H1 (cell line): ENCODE measurements around the gene L3HYPDH. TPM values are rescaled to one million over a fixed set of nuclear protein-coding genes. Genes with fewer than 3 reads are reported as not detected.

ENCODE experiments used
- BACH1 ChIP-seq: IDR thresholded peaks from 2 replicates; pipeline ENCODE4 v1.6.1; 2012; ENCODE audit warnings: low read length, improper control_type of control experiment
- CBX8 ChIP-seq: fragments of 300-800, 300-1000 bp; sonication (generic); IDR thresholded peaks from 2 replicates; pipeline ENCODE4 v1.7.1; 2016; ENCODE audit warnings: low read depth, low read length, borderline replicate concordance
- CHD1 ChIP-seq: IDR thresholded peaks from 2 replicates; pipeline ENCODE4 v1.6.1; 2012; ENCODE audit warnings: low read depth, low read length, improper control_type of control experiment
- CHD7 ChIP-seq: fragments of 300-600 bp; sonication (generic); IDR thresholded peaks from 2 replicates; pipeline ENCODE4 v1.7.1; 2012; ENCODE audit warnings: low read length, moderate library complexity, mild to moderate bottlenecking, inconsistent platforms; ENCODE audit not compliant: insufficient replicate concordance
- E2F6 ChIP-seq: IDR thresholded peaks from 2 replicates; pipeline ENCODE4 v1.6.1; 2012; ENCODE audit warnings: inconsistent platforms
- GTF2F1 ChIP-seq: IDR thresholded peaks from 2 replicates; pipeline ENCODE4 v1.6.1; 2012; ENCODE audit warnings: low read depth, low read length, improper control_type of control experiment, borderline replicate concordance
- SAP30 ChIP-seq: fragments of 300-600 bp; sonication (generic); IDR thresholded peaks from 2 replicates; pipeline ENCODE4 v1.7.1; 2012; ENCODE audit warnings: low read length, moderate library complexity, mild to moderate bottlenecking, inconsistent platforms; ENCODE audit not compliant: insufficient read depth, insufficient replicate concordance
- SP4 ChIP-seq: IDR thresholded peaks from 2 replicates; pipeline ENCODE4 v1.6.1; 2012; ENCODE audit warnings: low read length, inconsistent platforms
- TAF7 ChIP-seq: optimal IDR thresholded peaks from 2 replicates; pipeline ENCODE3; 2011; ENCODE audit warnings: low read depth, mild to moderate bottlenecking, inconsistent platforms, low read length, moderate library complexity, borderline replicate concordance
- polyA plus RNA-seq, 7 experiments: library from polyadenylated mRNA; depleted of rRNA in 3 of 7; stranded (reverse) in 5 of 7; unstranded in 2 of 7; fragments of >200 nt in 5 of 7; fragments of 200-250 nt in 2 of 7; gene quantifications; 1 replicate in 5 of 7; 2 replicates in 1 of 7; 4 replicates in 1 of 7; pipeline versions ENCODE4 v1.2.1 to v1.2.3, GENCODE V29; 2011 to 2013; ENCODE audit warnings: missing spikeins in 2 of 7, mixed read lengths in 2 of 7
- total RNA-seq: library from RNA; stranded (reverse); fragmentation: NEBNext Ultra II Directional; extraction: Animal tissue kit (Norgen Biotek cat#: 25700); gene quantifications from 2 replicates; pipeline ENCODE4 v1.2.1, GENCODE V29; 2021

The L3HYPDH gene
- total and polyA plus RNA-seq, 2 of the 8 experiments (the other 6 are each of a cell fraction or from before 2014, with no cell fraction given): 11.2 to 15.8 TPM

GRCh38 chr14:59483819-59484638 lies at the start of gene L3HYPDH, which contains the start of gene JKAMP (continued):
- TF ChIP-seq CHD1 (no peak), SP4 (peak; percentile 81; the same call in 1 of the 2 replicates), BACH1 (peak; percentile 49), TAF7 (no peak), E2F6 (peak; percentile 95), CHD7 (no peak), CBX8 (no peak), SAP30 (no peak), GTF2F1 (no peak)
- TF ChIP-seq, all 59 proteins: peak for 20
